Liver (tissue), 3 donors: ENCODE measurements around the gene WHRN.

Experiments used
- ATF3 ChIP-seq: IDR thresholded peaks from 2 replicates; pipeline ENCODE4 v1.6.1; 2016; ENCODE audit warnings: antibody characterized with exemption
- CTCF ChIP-seq: fragments of 150-350 bp; IDR thresholded peaks from 2 replicates; pipeline ENCODE4 v1.5.1; 2017; ENCODE audit warnings: improper control_type of control experiment, low read depth, low read length; ENCODE audit not compliant: missing input control
- EGR1 ChIP-seq, 2 donors: IDR thresholded peaks; 2 replicates each; pipeline ENCODE4 v1.6.1; 2016 to 2018; ENCODE audit warnings: antibody characterized with exemption in 2 of 2, low read depth in 2 of 2
- FOXA1 ChIP-seq: IDR thresholded peaks from 2 replicates; pipeline ENCODE4 v1.6.1; 2016; ENCODE audit warnings: antibody characterized with exemption
- GABPA ChIP-seq, 2 donors: IDR thresholded peaks in 1 of 2; conservative IDR thresholded peaks in 1 of 2; 2 replicates each; pipeline ENCODE4 v1.6.1; 2016; ENCODE audit warnings: antibody characterized with exemption in 2 of 2, mild to moderate bottlenecking in 1 of 2, moderate library complexity in 1 of 2
- JUND ChIP-seq, 2 donors: IDR thresholded peaks; 2 replicates each; pipeline ENCODE4 v1.6.1; 2016; ENCODE audit warnings: antibody characterized with exemption in 2 of 2
- RAD21 ChIP-seq, 2 donors: IDR thresholded peaks; 2 replicates each; pipeline ENCODE4 v1.6.1; 2016; ENCODE audit warnings: antibody characterized with exemption in 2 of 2, mild to moderate bottlenecking in 2 of 2
- SP1 ChIP-seq: IDR thresholded peaks from 2 replicates; pipeline ENCODE4 v1.6.1; 2018; ENCODE audit warnings: antibody characterized with exemption, mild to moderate bottlenecking
- TAF1 ChIP-seq: conservative IDR thresholded peaks from 2 replicates; pipeline ENCODE4 v1.6.1; 2016; ENCODE audit warnings: antibody characterized with exemption, mild to moderate bottlenecking
- ZBTB33 ChIP-seq: IDR thresholded peaks from 2 replicates; pipeline ENCODE4 v1.6.1; 2016; ENCODE audit warnings: antibody characterized with exemption
- donor health status: healthy.
- donor health status: healthy.

- no peak for TF ChIP-seq CTCF
- no peak for TF ChIP-seq FOXA1
- no peak for TF ChIP-seq RAD21 (IDR thresholded peaks at IDR 0.05)
- no peak for TF ChIP-seq GABPA (IDR thresholded peaks at IDR 0.05 in 1 of 2, conservative IDR thresholded peaks at IDR 0.05 in 1 of 2)
- TF ChIP-seq SP1 = no peak
- TF ChIP-seq ZBTB33 = no peak
- no peak for TF ChIP-seq TAF1
- no peak for TF ChIP-seq EGR1 (IDR thresholded peaks at IDR 0.05; ENCODE audit: low read depth in 2 of 2)
- no peak for TF ChIP-seq JUND (IDR thresholded peaks at IDR 0.05)
- TF ChIP-seq ATF3 = no peak
Observed at GRCh38 chr9:114459464-114459863, 45.8 kb downstream of the WHRN start.
